SK-N-SH (cell line): Measurements from ENCODE around the gene ERC2. TPM values are rescaled to one million over a fixed set of nuclear protein-coding genes. Genes with fewer than 3 reads are reported as not detected.
A peak's percentile ranks its signal among the peaks of the same experiment; 100 is the strongest.

ENCODE experiments used
- CTCF ChIA-PET: fragments of 300-600, 350-600 bp; formaldehyde crosslinking; extraction: SDS; loops from one replicate; lab custom pipeline; 2021; lab: Yijun Ruan, JAX
- POLR2A ChIA-PET: fragments of 350-600 bp; sonication (Branson Sonifier 250); formaldehyde crosslinking; extraction: SDS; loops from one replicate; lab custom pipeline; 2020; ENCODE audit warnings: antibody characterized with exemption, inconsistent platforms; lab: Yijun Ruan, JAX
- DNase-seq: peaks from one replicate; pipeline ENCODE4 v3.0.0; 2012
- H2AFZ ChIP-seq: fragments of 200-600 bp; sonication (generic); 2 replicates; pipeline ENCODE4 v1.8.1; 2016; ENCODE audit warnings: antibody characterized with exemption, mild to moderate bottlenecking, low read depth
- H3F3A ChIP-seq: fragments of 200-600 bp; sonication (generic); replicated peaks from 2 replicates; pipeline ENCODE3; 2016; ENCODE audit warnings: antibody characterized with exemption, mild to moderate bottlenecking; ENCODE audit not compliant: insufficient read depth
- H3K27ac ChIP-seq, 2 experiments: fragments of 200-500 bp in 1 of 2; fragments of 200-600 bp in 1 of 2; sonication (Bioruptor generic) in 1 of 2; sonication (generic), shearing (Covaris generic) in 1 of 2; 2 replicates each; pipeline versions ENCODE4 v1.5.1 to v1.6.1; 2014 to 2016; ENCODE audit warnings: low read depth in 2 of 2, inconsistent platforms in 1 of 2, low read length in 1 of 2, mild to moderate bottlenecking in 1 of 2, mixed read lengths in 1 of 2
- H3K27me3 ChIP-seq: fragments of 200-600 bp; sonication (generic), shearing (Covaris generic); 2 replicates; pipeline ENCODE4 v1.6.1; 2016; ENCODE audit warnings: mixed run types; ENCODE audit not compliant: insufficient read depth
- H3K36me3 ChIP-seq, 2 experiments: fragments of 200-500 bp in 1 of 2; fragments of 200-600 bp in 1 of 2; sonication (Bioruptor generic) in 1 of 2; sonication (generic) in 1 of 2; replicated peaks in 1 of 2; 2 replicates each; pipeline versions ENCODE3 to v1.5.1; 2014 to 2016; ENCODE audit warnings: low read length in 1 of 2, mild to moderate bottlenecking in 1 of 2; ENCODE audit not compliant: insufficient read depth in 2 of 2, control insufficient read depth in 1 of 2
- H3K4me1 ChIP-seq, 2 experiments: fragments of 200-500 bp in 1 of 2; fragments of 200-600 bp in 1 of 2; sonication (Bioruptor generic) in 1 of 2; sonication (generic), shearing (Covaris generic) in 1 of 2; 2 replicates each; pipeline versions ENCODE4 v1.5.1 to v1.6.1; 2014 to 2016; ENCODE audit warnings: low read depth in 1 of 2, low read length in 1 of 2, mixed run types in 1 of 2; ENCODE audit not compliant: insufficient read depth in 2 of 2, control insufficient read depth in 1 of 2
- H3K4me2 ChIP-seq: fragments of 200-600 bp; sonication (generic), shearing (Covaris generic); 2 replicates; pipeline ENCODE4 v1.6.1; 2017; ENCODE audit warnings: mixed run types
- H3K4me3 ChIP-seq, 2 experiments: fragments of 200-500 bp in 1 of 2; fragments of 200-600 bp in 1 of 2; sonication (Bioruptor generic) in 1 of 2; sonication (generic), shearing (Covaris generic) in 1 of 2; 2 replicates each; pipeline versions ENCODE4 v1.5.1 to v1.8.1; 2014 to 2016; ENCODE audit warnings: low read depth in 2 of 2, inconsistent platforms in 1 of 2, low read length in 1 of 2, mild to moderate bottlenecking in 1 of 2, mixed read lengths in 1 of 2, moderate library complexity in 1 of 2
- H3K79me2 ChIP-seq: fragments of 200-600 bp; sonication (generic); 2 replicates; pipeline ENCODE4 v1.8.1; 2017; ENCODE audit warnings: mild to moderate bottlenecking; ENCODE audit not compliant: insufficient read depth
- H3K9ac ChIP-seq: fragments of 200-600 bp; sonication (generic); 2 replicates; pipeline ENCODE4 v1.6.1; 2017; ENCODE audit warnings: mixed run types
- H3K9me2 ChIP-seq: fragments of 200-600 bp; sonication (generic); 2 replicates; pipeline ENCODE4 v1.6.1; 2017; ENCODE audit warnings: mixed run types
- H3K9me3 ChIP-seq: fragments of 200-600 bp; sonication (generic); 2 replicates; pipeline ENCODE4 v1.6.1; 2017; ENCODE audit warnings: mixed run types, mild to moderate bottlenecking, moderate library complexity
- H4K20me1 ChIP-seq: fragments of 200-600 bp; sonication (generic); 2 replicates; pipeline ENCODE4 v1.6.1; 2017; ENCODE audit warnings: mild to moderate bottlenecking, mixed run types; ENCODE audit not compliant: insufficient read depth
- FOSL2 ChIP-seq: IDR thresholded peaks from 2 replicates; pipeline ENCODE4 v1.4.0; 2012; ENCODE audit warnings: low read depth, mild to moderate bottlenecking, moderate library complexity, borderline replicate concordance
- JUND ChIP-seq: IDR thresholded peaks from 2 replicates; pipeline ENCODE4 v1.4.0; 2012
- MAX ChIP-seq: IDR thresholded peaks from 2 replicates; pipeline ENCODE4 v1.4.0; 2012; ENCODE audit warnings: low read depth
- NRF1 ChIP-seq: IDR thresholded peaks from 2 replicates; pipeline ENCODE4 v1.6.1; 2012; ENCODE audit warnings: low read depth, mild to moderate bottlenecking, low read length
- PBX3 ChIP-seq: IDR thresholded peaks from 2 replicates; pipeline ENCODE4; 2012
- RCOR1 ChIP-seq: fragments of 150-350 bp; IDR thresholded peaks from 2 replicates; pipeline ENCODE4 v1.6.1; 2017; ENCODE audit warnings: antibody characterized with exemption, low read length
- SIN3A ChIP-seq: IDR thresholded peaks from 2 replicates; pipeline ENCODE4 v1.6.1; 2012; ENCODE audit warnings: low read depth, mild to moderate bottlenecking, low read length, moderate library complexity, borderline replicate concordance
- WGBS: methylation state at CpG from one replicate; pipeline ENCODE4 v1.1.6; 2017; ENCODE audit warnings: low lambda C conversion rate; 5-methylcytosine and 5-hydroxymethylcytosine counted together
- polyA plus RNA-seq, 3 experiments: library from polyadenylated mRNA; depleted of rRNA; stranded (reverse); fragments of >200 nt; gene quantifications; 2 replicates each; pipeline ENCODE4 v1.2.3, GENCODE V29; 2012
- TF ChIP-seq, protein P1 (sequence below): IDR thresholded peaks from 2 replicates; pipeline ENCODE4 v1.6.1; 2012; ENCODE audit warnings: mild to moderate bottlenecking, low read depth, low read length, moderate library complexity
- TF ChIP-seq, protein P2 (sequence below): fragments of 150-350 bp; IDR thresholded peaks from 2 replicates; pipeline ENCODE4 v1.6.1; 2016; ENCODE audit warnings: mild to moderate bottlenecking, low read depth, low read length
- TF ChIP-seq, protein P3 (sequence below): fragments of 200-600 bp; sonication (generic); IDR thresholded peaks from 2 replicates; pipeline ENCODE4 v1.6.1; 2017; ENCODE audit warnings: antibody characterized with exemption, mild to moderate bottlenecking, moderate library complexity

ERC2 gene
- polyA plus RNA-seq, 1 of the 3 experiments (the other 2 are of a cell fraction), result 1.6 TPM

DNA sequence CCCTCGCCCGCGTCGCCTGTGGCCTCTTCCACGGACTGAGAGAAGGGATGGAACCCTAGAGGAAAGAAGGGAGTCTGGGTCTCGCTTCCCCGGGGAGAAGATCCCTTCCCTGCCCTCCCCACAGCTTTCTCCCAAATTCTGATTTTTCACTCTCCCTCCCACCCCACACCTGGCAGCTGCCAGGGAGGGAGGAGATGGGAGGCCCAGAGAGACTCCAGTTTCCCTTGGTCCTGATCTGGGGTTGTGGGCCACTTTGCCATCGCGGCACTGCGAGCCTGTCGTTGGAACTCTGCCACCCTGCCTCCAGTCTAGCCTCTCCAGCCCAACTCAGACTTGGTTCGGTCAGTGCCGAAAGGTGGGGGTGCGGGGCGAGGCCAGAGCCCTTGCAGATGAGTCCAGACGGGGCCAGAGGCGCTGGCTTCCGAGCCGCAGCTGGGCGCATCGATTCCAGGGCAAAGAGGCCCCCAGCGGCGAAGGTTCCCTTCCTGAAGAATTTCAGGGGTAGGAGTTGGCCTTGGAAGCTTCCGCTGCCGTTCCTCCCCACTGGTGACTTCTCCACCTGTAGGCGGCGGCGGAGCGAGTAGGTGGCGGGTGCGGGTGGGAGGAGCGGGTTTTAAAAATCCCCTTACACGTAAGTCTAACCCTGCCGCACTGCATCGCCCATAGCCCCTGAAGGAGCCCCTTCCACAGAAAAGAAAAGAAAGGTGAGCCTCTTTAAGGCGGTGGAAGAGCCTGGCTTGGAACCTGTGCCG lies 986.3 kb downstream of the ERC2 start:
- Histone ChIP-seq H3K9me2 (no peaks in the 10 kb centered on the region), H3K27me3 (no peaks in the 10 kb centered on the region), H3K27ac (peak overlapping the region in 1 of 2 experiments; percentile 77; a peak in 3 of 4 replicates), H3K9ac (peak overlapping the region; percentile 79), H3F3A (peaks cover 4% of the 10 kb centered on the region), H4K20me1 (no peaks in the 10 kb centered on the region), H2AFZ (no peak overlapping the region), H3K9me3 (no peaks in the 10 kb centered on the region), H3K79me2 (peaks cover 99% of the 10 kb centered on the region), H3K4me3 (peak overlapping the region; percentile 53 to 68), H3K4me1 (peaks cover 3 to 21% of the 10 kb centered on the region in 2 experiments; a peak in 2 of 4 replicates), H3K4me2 (peak overlapping the region; percentile 80), H3K36me3 (peaks cover 15 to 20% of the 10 kb centered on the region in 2 experiments)
- DNase-seq, result no peak
- CTCF ChIA-PET, result interaction anchor here (1.6 to 1.8 kb wide), 2 partner anchors 239 to 770 kb away, joined by 3 to 4 read pairs; no protein-coding TSS in a partner anchor
- POLR2A ChIA-PET, result no interaction called here
- WGBS, result 93% methylated on average over 27 of the region's 37 CpGs
- TF ChIP-seq NRF1 (no peak), PBX3 (no peak), JUND (no peak)
- TF ChIP-seq, protein P1, sequence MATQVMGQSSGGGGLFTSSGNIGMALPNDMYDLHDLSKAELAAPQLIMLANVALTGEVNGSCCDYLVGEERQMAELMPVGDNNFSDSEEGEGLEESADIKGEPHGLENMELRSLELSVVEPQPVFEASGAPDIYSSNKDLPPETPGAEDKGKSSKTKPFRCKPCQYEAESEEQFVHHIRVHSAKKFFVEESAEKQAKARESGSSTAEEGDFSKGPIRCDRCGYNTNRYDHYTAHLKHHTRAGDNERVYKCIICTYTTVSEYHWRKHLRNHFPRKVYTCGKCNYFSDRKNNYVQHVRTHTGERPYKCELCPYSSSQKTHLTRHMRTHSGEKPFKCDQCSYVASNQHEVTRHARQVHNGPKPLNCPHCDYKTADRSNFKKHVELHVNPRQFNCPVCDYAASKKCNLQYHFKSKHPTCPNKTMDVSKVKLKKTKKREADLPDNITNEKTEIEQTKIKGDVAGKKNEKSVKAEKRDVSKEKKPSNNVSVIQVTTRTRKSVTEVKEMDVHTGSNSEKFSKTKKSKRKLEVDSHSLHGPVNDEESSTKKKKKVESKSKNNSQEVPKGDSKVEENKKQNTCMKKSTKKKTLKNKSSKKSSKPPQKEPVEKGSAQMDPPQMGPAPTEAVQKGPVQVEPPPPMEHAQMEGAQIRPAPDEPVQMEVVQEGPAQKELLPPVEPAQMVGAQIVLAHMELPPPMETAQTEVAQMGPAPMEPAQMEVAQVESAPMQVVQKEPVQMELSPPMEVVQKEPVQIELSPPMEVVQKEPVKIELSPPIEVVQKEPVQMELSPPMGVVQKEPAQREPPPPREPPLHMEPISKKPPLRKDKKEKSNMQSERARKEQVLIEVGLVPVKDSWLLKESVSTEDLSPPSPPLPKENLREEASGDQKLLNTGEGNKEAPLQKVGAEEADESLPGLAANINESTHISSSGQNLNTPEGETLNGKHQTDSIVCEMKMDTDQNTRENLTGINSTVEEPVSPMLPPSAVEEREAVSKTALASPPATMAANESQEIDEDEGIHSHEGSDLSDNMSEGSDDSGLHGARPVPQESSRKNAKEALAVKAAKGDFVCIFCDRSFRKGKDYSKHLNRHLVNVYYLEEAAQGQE, result no peak
- TF ChIP-seq, protein P2, sequence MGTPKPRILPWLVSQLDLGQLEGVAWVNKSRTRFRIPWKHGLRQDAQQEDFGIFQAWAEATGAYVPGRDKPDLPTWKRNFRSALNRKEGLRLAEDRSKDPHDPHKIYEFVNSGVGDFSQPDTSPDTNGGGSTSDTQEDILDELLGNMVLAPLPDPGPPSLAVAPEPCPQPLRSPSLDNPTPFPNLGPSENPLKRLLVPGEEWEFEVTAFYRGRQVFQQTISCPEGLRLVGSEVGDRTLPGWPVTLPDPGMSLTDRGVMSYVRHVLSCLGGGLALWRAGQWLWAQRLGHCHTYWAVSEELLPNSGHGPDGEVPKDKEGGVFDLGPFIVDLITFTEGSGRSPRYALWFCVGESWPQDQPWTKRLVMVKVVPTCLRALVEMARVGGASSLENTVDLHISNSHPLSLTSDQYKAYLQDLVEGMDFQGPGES, result no peak

GRCh38 chr3:55480911-55481743 lies 987.1 kb downstream of the ERC2 start:
- peak overlapping the region in 1 of 2 experiments; percentile 77; a peak in 3 of 4 replicates for H3K27ac ChIP-seq
- DNase-seq, result peak; percentile 83
- peak overlapping the region; percentile 53 to 68 for H3K4me3 ChIP-seq
- H3K4me2 ChIP-seq, result peak overlapping the region; percentile 80
- H3F3A ChIP-seq, result peaks cover 4% of the 10 kb centered on the region
- ChIA-PET POLR2A (no interaction called here), CTCF (interaction anchor here (1.6 to 1.8 kb wide), 2 partner anchors 240 to 771 kb away, joined by 3 to 4 read pairs; no protein-coding TSS in a partner anchor)
- peak overlapping the region; percentile 79 for H3K9ac ChIP-seq
- H3K79me2 ChIP-seq, result peaks cover 97% of the 10 kb centered on the region
- 3% methylated on average over 30 of the region's 42 CpGs for WGBS
- no peak overlapping the region for H2AFZ ChIP-seq
- peaks cover 16 to 20% of the 10 kb centered on the region in 2 experiments for H3K36me3 ChIP-seq
- no peaks in the 10 kb centered on the region for H3K9me3 ChIP-seq
- peaks cover 3 to 14% of the 10 kb centered on the region in 2 experiments; a peak in 2 of 4 replicates for H3K4me1 ChIP-seq
- no peaks in the 10 kb centered on the region for H3K27me3 ChIP-seq
- H4K20me1 ChIP-seq, result no peaks in the 10 kb centered on the region
- H3K9me2 ChIP-seq, result no peaks in the 10 kb centered on the region
- TF ChIP-seq PBX3 (0 out of 2 replicates have a peak, but pooled peaks have one; percentile 20), SIN3A (no peak), NRF1 (no peak), FOSL2 (no peak), MAX (no peak), RCOR1 (no peak)
- TF ChIP-seq, protein P2, result no peak
- TF ChIP-seq, protein P3, sequence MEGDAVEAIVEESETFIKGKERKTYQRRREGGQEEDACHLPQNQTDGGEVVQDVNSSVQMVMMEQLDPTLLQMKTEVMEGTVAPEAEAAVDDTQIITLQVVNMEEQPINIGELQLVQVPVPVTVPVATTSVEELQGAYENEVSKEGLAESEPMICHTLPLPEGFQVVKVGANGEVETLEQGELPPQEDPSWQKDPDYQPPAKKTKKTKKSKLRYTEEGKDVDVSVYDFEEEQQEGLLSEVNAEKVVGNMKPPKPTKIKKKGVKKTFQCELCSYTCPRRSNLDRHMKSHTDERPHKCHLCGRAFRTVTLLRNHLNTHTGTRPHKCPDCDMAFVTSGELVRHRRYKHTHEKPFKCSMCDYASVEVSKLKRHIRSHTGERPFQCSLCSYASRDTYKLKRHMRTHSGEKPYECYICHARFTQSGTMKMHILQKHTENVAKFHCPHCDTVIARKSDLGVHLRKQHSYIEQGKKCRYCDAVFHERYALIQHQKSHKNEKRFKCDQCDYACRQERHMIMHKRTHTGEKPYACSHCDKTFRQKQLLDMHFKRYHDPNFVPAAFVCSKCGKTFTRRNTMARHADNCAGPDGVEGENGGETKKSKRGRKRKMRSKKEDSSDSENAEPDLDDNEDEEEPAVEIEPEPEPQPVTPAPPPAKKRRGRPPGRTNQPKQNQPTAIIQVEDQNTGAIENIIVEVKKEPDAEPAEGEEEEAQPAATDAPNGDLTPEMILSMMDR, result peak; percentile 19; the same call in 1 of the 2 replicates
